GM18507 (cell line): ENCODE data around the gene SHE.

Source experiments
- DNase-seq: peaks from one replicate; pipeline ENCODE4 v3.0.0; 2011; ENCODE audit warnings: low read depth; ENCODE audit not compliant: insufficient read length; ENCODE audit errors: extremely low spot score
- FAIRE-seq: peaks from 2 replicates; lab custom pipeline; 2011; peaks lifted over from hg19 to GRCh38; lab: Jason Lieb, UNC

The SHE gene

DNA sequence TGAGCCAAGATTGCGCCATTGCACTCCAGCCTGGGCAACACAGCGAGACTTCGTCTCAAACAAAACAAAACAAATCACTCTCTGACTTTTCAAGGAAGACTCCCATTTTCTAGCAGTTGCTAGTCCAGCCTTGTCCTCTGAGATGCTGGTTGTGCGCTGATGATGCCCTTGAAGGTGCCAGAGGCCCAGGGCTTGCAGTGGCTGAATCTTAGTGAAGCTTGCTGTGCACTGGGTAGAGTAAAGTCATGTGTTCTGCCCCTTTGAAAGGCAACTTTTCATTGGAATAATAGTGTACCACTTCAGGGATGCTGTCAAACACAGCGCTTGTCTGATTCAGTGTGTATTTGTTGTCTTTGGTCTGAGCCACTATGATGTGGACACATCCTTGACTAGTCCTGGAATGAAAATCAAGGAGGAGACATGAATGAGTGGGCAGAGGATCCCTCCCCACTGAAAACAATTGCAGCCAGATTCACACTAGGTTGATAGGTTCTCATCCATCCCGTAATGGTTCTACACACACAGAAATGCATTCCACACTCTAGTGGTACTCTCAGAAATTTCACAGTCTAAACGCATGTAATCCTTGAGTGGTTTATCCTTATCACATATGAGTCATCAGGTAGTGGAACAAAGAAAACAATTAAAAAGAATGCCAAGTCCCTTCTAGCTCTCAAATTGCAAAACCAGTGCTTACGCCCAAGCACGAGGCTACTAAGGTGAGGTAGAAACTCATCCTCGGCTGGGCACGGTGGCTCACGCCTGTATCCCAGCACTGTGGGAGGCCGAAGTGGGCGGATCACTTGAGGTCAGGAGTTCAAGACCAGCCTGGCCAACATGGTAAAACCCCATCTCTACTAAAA is 18.0 kb downstream of the SHE start:
- DNase-seq (no peak), FAIRE-seq (no peak)

- DNase-seq (no peak), FAIRE-seq (no peak)
These were observed 21.2 kb downstream of the SHE start for GRCh38 chr1:154481053-154481452.

GRCh38 chr1:154479764-154480421 is 22.3 kb downstream of the SHE start:
- DNase-seq = peak; percentile 53

DNA sequence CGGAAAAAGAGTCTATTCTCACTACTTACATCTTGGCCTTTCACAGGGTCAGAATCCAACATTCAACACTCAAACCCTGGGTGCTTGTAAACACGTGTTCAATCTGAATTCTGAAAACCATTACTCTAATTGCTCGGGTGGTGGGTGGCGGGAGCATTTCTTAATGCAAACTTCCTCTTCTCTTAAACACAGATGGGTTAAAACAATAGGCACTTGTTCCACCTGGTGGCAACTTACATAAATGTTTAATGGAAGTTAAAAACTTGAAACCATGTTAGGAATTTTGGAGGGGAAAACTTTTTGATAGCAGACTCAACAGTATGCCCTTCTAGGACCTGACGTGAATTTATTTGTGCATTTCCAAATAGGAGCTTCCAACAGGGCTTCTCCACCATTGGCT is 23.6 kb downstream of the SHE start:
- FAIRE-seq = no peak
- DNase-seq = no peak

More at GRCh38 chr1:154479764-154480421, 22.3 kb downstream of the SHE start:
- FAIRE-seq = peak; percentile 84

DNA sequence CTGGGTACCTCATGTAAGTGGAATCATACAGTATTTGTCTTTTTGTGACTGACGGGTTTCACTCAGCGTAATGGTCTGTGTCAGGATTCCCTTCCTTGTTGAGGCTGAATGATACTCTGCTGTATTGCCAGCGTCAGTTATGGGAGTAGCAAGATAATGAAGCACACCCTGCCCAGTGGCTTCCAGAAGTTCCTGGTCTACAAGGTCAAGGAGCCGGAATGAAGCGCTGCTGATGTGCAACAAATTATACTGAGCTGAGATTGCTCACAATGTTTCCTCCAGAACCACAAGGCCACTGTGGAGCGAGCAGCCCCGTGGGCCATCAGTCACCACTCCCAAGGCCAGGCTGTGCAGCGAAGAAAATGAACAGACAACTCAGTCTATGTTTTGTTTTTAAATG is 24.2 kb downstream of the SHE start:
- FAIRE-seq = no peak
- DNase-seq = no peak

DNA sequence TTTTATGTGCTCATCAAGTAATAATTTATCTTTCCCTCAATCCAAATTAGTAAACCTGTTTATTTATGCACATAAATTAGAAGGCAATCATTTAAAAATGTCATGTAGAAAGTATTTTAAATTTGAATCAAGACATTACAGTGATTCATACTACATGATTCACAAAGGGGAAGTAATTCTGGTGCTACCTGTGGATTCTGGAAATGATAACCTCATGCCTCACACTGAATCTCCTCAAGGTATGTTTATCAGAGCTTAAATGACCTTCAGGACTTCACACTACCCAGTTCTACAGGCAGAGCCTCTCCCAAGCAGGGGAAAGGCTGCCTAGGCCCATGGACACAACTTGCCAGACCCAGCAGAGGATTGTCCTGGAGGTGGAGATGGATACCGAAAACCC is 25.4 kb downstream of the SHE start:
- DNase-seq (no peak), FAIRE-seq (no peak)

- no peak for DNase-seq
- FAIRE-seq = no peak
These were observed 27.4 kb downstream of the SHE start for GRCh38 chr1:154474802-154475201.

DNA sequence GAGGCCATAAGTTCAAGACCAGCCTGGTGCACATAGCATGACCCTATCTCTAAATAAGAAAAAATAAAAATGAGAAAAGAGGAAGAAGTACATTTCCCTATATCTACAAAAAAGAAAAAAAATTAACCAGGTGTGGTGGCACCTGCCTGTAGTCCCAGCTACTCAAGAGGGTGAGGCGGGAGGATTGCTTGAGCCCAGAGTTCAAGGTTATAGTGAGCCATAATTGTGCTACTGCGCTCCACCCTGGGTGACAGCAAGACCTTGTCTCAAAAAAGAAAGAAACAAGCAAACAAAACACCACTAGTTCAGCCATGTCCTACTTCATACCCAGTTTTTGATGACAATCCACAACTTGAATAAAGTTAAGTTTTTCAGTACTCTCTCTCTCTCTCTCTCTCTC is 30.9 kb downstream of the SHE start:
- DNase-seq (no peak), FAIRE-seq (no peak)

DNA sequence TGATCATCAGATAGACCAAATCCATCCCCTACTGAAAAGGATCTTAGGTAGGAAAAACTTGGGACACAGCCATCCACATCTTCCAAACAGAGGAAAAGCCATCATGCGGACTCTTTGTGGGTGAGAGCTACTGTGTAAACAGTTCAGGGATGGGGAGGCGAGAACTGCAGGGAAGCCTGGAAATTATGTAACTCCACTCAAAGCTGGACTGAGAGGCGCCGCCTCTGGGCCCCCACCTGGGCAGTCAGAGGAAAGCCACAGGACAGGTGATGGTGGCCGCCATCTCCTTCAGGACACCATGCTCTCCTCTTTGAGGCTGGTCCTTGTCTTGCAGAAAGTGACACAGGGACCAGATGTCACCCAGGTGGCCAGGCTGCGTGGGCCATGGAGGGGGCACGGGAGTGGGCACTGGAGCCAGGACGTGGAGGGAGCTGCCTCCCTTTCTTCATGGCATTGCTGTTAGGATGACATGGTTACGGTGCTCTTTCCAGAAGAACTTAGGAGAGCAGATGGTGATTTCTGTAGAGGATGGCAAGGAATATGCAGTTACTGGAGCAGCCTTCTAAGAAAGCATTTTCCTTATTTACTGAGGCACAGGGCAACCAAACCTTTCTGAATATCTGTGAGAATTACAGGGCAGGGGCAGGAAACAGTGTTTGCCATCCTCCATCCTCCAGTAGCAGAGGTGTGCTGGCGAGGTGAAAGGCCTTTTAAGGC is 32.2 kb downstream of the SHE start:
- no peak for FAIRE-seq
- DNase-seq = no peak

DNA sequence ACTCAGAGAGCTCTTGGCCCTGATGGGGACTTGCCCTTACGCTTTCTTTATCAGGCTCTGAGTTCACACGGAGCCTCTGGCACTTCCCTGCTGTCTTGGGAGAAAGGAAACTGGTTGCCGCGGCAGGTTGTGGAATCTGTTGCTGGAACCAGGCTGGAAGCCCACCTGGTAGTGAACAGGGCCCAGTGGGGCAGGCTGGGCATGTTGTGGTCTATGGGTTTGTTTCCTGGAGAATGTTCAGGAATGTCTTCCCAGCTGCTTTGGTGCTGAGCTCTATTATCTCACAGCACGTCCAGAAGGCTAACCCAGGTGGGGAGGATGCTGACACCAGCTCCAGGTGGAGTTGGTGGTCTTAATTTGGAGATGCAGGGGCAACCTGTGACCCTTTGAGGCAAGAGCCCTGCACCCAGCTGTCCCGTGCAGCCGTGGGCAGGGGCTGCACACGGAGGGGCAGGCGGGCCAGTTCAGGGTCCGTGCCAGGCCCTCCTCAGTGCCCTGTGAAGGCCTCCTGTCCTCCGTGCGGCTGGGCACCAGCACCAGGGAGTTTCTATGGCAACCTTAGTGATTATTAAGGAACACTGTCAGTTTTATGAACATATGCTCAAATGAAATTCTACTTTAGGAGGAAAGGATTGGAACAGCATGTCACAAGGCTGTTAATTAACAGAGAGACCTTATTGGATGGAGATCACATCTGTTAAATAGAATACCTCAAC is 33.5 kb downstream of the SHE start:
- FAIRE-seq = no peak
- DNase-seq = no peak

DNA sequence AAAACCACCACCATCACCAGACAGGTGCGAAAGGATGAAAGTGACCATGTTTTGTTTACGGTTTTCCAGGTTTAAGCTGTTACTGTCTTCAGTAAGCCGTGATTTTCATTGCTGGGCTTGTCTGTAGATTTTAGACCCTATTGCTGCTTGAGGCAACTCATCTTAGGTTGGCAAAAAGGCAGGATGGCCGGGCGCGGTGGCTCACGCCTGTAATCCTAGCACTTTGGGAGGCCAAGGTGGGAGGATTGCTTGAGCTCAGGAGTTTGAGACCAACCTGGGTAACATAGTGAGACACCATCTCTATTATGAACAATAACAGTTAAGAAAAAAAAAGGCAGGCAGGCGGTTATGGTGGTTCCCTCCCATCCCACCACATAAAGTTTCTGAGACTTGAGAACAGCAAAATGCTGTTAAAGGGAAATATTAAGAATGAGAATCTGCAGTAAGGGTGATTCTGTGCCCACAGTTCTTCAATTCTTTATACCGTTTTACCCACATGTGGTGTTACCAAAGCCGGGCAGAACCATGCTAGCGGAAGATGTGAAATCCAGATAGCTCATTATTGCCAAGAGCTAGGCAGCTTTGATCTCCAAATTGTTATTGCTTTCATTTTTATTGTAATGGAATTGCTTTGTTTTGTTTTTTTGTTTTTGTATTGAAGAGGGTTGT is 34.6 kb downstream of the SHE start:
- DNase-seq = no peak
- FAIRE-seq = no peak

- peak; percentile 38 for FAIRE-seq
- no peak for DNase-seq
These were observed 35.2 kb downstream of the SHE start for GRCh38 chr1:154466921-154467417.

- FAIRE-seq (no peak), DNase-seq (no peak)
These were observed 36.0 kb downstream of the SHE start for GRCh38 chr1:154466206-154466605.

DNA sequence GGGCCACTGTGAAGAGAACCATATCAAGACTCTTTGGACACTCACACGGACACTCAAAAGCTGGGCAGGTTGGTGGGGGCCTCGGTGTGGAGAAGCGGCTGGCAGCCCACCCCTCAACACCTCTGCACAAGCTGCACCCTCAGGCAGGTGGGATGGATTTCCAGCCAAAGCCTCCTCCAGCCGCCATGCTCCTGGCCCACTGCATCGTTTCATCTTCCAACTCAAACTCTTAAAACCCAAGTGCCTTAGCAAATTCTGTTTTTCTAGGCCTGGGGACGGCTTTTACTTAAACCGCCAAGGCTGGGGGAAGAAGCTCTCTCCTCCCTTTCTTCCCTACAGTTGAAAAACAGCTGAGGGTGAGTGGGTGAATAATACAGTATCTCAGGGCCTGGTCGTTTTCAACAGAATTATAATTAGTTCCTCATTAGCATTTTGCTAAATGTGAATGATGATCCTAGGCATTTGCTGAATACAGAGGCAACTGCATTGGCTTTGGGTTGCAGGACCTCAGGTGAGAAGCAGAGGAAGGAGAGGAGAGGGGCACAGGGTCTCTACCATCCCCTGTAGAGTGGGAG is 36.5 kb downstream of the SHE start:
- no peak for DNase-seq
- FAIRE-seq = no peak

DNA sequence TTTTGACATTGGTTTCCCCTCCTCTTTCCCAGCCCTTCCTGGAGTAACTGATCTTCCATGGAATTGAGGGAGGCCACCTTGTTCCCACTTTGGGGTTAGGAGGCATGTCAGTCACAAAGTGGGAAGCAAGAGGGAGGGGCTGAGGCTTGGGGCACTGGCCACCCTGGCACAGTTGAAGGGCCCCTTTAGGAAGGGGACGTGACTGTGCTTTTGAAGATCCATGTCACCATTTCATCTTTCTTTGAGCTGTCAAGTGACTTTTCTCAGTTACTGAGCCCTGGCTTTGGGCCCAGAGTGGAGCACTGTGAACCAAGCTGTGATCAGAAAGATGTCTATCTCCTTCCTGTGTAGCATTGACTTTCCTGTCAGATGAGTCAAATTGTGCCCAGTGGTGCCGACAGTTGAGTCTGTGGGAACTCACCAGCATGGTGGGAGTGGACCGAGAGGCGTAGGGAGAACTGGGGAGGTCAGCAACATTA is 38.7 kb downstream of the SHE start:
- FAIRE-seq = peak; percentile 29
- no peak for DNase-seq

- FAIRE-seq (no peak), DNase-seq (no peak)
These were observed 41.4 kb downstream of the SHE start for GRCh38 chr1:154460695-154461260.

- FAIRE-seq = no peak
- no peak for DNase-seq
These were observed 43.1 kb downstream of the SHE start for GRCh38 chr1:154459080-154459479.

GRCh38 chr1:154456631-154457030 is 45.6 kb downstream of the SHE start:
- FAIRE-seq (no peak), DNase-seq (no peak)
